Peyer's patch (tissue), 4 donors: ENCODE measurements around the gene MTMR11. TPM values are rescaled to one million over a fixed set of nuclear protein-coding genes. Genes with fewer than 3 reads are reported as not detected.

ENCODE experiments used
- DNase-seq, 3 donors: peaks; one replicate each; pipeline ENCODE4 v3.0.0-alpha.2; 2017 to 2019
- H3K27ac ChIP-seq, 4 donors: fragments of 200-600 bp; sonication (generic); one replicate each; pipeline ENCODE4 v1.5.1; 2016 to 2019
- H3K27me3 ChIP-seq, 2 donors: fragments of 200-600 bp; sonication (generic); one replicate each; pipeline ENCODE4 v1.5.1; 2019
- H3K36me3 ChIP-seq, 3 donors: fragments of 200-600 bp; sonication (generic); one replicate each; pipeline ENCODE4 v1.5.1; 2016 to 2019
- H3K4me1 ChIP-seq, 4 donors: fragments of 200-600 bp; sonication (generic); one replicate each; pipeline ENCODE4 v1.5.1; 2016 to 2019
- H3K4me3 ChIP-seq, 4 donors: fragments of 200-600 bp; sonication (generic); 1 replicate in 3 of 4; 2 replicates in 1 of 4; pipeline ENCODE4 v1.5.1; 2016 to 2019; ENCODE audit warnings: mild to moderate bottlenecking in 1 of 4
- H3K9me3 ChIP-seq, 4 donors: fragments of 200-600 bp; sonication (generic); one replicate each; pipeline ENCODE4 v1.5.1; 2016 to 2019; ENCODE audit warnings: mild to moderate bottlenecking in 1 of 4
- POLR2A ChIP-seq, 2 donors: fragments of 450-650 bp; IDR thresholded peaks; one replicate each; pipeline ENCODE4 v1.5.1; 2017; ENCODE audit warnings: antibody characterized with exemption in 2 of 2, mild to moderate bottlenecking in 2 of 2, moderate library complexity in 2 of 2
- total RNA-seq, 4 donors: library from RNA; depleted of rRNA; stranded (reverse); fragments of >200 nt; gene quantifications; one replicate each; pipeline ENCODE4 v1.1.0, GENCODE V29; 2016
- TF ChIP-seq, protein P1 (sequence below), 6 experiments: fragments of 450-650 bp in 4 of 6; fragments of 200-600 bp in 2 of 6; sonication (generic) in 1 of 6; IDR thresholded peaks; one replicate each; pipeline ENCODE4 v1.5.1; 2017 to 2019; ENCODE audit warnings: antibody characterized with exemption in 6 of 6, mild to moderate bottlenecking in 3 of 6, moderate library complexity in 1 of 6

Gene MTMR11
- total RNA-seq, 4 donors from 2014 or later: 47.9 to 210 (median 175) TPM

DNA sequence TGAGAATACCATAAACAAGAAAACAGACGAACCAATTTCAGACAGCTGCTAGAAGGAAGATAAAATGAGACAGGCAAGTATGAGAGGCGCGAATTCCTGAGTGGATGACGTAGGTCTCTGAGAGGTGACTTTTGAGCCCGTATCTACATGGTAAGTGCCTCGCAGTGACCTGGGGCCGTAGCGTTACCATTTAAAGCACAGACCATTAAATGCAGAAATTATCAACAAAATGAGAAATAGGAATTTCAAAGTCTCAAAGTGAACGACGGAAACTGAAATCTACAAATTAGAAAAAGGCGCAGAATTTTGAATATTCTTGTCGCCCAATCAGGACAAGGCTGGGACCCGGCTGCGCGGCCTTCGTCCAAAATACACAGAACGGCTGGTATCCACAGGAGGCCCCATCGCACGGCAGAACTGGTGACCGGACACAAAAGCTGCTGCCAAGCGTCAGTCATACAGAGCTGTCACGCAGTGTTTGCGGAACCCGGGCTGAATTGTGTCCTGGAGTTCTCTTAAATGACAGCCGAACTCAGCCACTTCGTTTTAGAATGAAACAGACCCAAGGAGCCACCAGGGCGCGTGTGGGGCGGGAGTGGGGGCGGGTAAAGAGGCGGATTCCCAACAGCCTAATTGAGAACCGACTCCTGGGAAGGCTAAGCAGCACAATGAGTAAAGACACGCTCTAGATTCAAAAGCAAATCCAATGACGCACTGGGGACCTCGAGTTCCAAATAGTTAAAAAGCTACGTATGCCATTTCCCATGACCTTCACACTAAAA is 51.1 kb downstream of the MTMR11 start:
- Histone ChIP-seq H3K27me3 (no peaks in the 10 kb centered on the region), H3K36me3 (no peaks in the 10 kb centered on the region), H3K4me1 (peaks cover 0 to 10% (median 0%) of the 10 kb centered on the region in 4 donors), H3K4me3 (peak overlapping the region; percentile 61 to 73 (median 70)), H3K9me3 (no peaks in the 10 kb centered on the region), H3K27ac (peak overlapping the region; percentile 97 to 100 (median 98))
- DNase-seq: peak; percentile 73 to 91 (median 83)
- TF ChIP-seq, protein P1, sequence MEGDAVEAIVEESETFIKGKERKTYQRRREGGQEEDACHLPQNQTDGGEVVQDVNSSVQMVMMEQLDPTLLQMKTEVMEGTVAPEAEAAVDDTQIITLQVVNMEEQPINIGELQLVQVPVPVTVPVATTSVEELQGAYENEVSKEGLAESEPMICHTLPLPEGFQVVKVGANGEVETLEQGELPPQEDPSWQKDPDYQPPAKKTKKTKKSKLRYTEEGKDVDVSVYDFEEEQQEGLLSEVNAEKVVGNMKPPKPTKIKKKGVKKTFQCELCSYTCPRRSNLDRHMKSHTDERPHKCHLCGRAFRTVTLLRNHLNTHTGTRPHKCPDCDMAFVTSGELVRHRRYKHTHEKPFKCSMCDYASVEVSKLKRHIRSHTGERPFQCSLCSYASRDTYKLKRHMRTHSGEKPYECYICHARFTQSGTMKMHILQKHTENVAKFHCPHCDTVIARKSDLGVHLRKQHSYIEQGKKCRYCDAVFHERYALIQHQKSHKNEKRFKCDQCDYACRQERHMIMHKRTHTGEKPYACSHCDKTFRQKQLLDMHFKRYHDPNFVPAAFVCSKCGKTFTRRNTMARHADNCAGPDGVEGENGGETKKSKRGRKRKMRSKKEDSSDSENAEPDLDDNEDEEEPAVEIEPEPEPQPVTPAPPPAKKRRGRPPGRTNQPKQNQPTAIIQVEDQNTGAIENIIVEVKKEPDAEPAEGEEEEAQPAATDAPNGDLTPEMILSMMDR (IDR thresholded peaks at IDR 0.05): peak in 3 of 6 experiments; percentile 8 to 18 (median 17)
- TF ChIP-seq POLR2A (IDR thresholded peaks at IDR 0.05): peak; percentile 63 to 66

DNA sequence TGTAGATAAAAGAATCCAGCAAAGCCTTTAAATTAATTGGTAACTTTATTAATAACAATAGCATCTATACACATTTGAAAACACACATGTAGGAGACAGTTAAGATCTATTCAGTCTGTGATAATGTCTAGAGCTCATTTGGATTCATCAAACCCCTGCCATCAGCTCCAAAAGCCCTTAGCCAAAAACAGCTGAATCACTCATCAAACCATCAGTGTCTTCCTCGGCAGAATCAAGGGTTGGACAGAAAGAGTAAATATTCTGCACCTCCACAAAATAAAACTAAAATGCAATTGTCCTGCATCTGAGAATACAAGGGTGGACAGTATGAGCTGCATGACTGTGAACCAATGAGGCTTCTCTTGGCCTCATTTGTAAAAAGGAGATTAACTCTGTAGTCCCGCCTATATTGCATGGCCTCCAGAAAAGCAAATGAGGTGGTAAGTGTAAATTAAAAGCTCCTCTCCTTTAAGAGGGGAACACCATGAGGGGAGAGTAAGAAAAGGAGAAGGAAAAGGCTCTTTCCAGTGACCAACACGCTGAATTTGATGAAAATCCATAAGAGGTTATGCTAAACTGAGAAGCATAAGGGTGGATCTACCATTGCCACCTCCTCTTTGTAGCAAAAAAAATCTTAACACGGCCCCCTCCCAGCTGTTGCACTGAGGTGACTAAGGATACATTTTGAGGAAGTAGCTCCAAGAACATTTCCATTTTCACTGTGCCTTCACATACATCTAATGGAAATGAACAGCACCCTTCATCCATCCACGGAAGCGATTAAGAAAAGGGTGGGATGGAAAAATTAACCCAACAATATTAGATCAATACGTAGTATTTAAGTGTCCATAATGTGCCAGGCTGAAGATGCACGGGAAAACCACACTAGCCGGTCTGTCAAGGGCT is 52.0 kb downstream of the MTMR11 start:
- H3K27ac ChIP-seq: peak overlapping the region; percentile 97 to 100 (median 98)
- TF ChIP-seq, protein P1 (IDR thresholded peaks at IDR 0.05): no peak
- no peak for TF ChIP-seq POLR2A (IDR thresholded peaks at IDR 0.05)
- H3K27me3 ChIP-seq: no peaks in the 10 kb centered on the region

DNA sequence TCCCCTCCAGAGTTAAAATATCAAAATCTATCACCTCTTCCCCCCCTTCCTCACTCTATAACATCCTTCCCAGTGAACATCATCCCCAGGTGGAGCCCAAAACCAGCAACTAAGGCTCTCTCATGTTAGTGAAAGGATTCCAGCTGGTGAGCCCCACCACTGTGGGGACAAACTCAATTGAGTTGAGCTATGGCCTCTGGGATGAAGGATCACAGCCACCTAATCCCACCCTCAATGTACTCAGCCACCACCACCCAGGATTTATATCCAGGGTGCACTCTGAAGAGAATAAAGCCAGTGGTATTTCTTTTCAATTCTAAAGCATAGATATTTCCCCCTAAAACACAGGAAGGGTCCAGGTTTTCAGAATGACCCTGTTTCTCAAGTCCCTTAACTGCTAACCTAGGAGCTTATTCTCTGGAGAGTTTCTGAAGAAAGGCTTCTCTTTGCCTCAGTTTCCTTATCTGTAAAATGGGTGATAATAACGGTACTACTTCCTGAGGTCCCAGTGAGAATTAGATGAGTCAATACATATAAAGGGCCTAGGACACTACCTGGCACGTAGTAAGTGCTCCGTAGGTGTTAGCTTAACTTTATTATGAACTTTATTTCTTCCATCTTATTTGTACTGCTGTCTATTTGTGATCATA is 53.0 kb downstream of the MTMR11 start:
- Histone ChIP-seq H3K4me1 (peaks cover 0 to 10% (median 0%) of the 10 kb centered on the region in 4 donors), H3K27me3 (no peaks in the 10 kb centered on the region), H3K9me3 (no peaks in the 10 kb centered on the region), H3K4me3 (no peak overlapping the region), H3K27ac (no peak overlapping the region), H3K36me3 (no peaks in the 10 kb centered on the region)
- TF ChIP-seq POLR2A (IDR thresholded peaks at IDR 0.05): peak in 1 of 2 donors; percentile 29
- TF ChIP-seq, protein P1 (IDR thresholded peaks at IDR 0.05): no peak
- DNase-seq: peak in 1 of 3 donors; percentile 27

More for the DNA sequence above, 52.0 kb downstream of the MTMR11 start:
- Histone ChIP-seq H3K4me3 (peak overlapping the region; percentile 61 to 73 (median 70)), H3K9me3 (no peaks in the 10 kb centered on the region), H3K36me3 (no peaks in the 10 kb centered on the region), H3K4me1 (peaks cover 0 to 10% (median 0%) of the 10 kb centered on the region in 4 donors)
- peak in 2 of 3 donors; percentile 37 to 50 for DNase-seq

DNA sequence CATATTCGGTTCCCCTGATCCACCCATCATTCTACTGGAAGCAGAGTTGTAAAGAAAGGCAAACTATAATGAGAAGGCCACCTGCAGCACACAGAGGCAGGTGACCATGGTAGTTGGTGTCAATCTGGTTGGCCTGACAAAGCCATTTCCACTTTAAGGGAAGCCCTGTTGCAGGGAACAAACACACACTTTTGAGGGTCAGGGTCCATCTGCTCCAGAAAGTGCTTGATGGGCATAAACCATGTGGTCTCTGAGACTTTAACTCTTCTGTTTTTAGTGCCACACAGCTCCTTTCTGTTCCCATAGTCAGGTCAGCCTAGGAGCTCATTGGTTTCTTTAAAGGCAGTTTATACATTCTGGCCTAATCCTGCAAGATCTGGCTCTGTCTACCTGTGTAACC is 54.8 kb downstream of the MTMR11 start:
- Histone ChIP-seq H3K4me3 (no peak overlapping the region), H3K4me1 (peaks cover 0 to 10% (median 0%) of the 10 kb centered on the region in 4 donors), H3K9me3 (no peaks in the 10 kb centered on the region), H3K27me3 (no peaks in the 10 kb centered on the region), H3K27ac (no peak overlapping the region), H3K36me3 (no peaks in the 10 kb centered on the region)
- TF ChIP-seq, protein P1 (IDR thresholded peaks at IDR 0.05): no peak
- no peak for TF ChIP-seq POLR2A (IDR thresholded peaks at IDR 0.05)
- no peak for DNase-seq

DNA sequence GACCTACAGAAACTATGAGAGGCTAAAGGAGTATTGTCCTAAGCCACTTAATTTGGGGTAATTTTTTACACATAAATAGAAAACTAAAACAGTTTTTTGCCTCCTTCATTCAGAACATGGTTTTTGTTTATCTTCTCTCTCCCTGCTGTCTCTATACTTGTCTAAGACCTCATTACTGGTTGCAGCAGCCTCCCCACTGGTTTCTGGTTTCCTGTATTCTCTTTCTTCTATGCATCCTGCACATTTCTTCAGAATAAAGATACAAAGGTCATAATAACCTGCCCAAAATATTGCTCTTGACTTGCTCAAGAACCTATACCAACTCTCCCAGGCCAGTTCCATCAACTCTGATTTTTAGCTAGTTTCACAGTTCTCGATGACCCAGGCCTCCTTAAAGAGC is 57.1 kb downstream of the MTMR11 start:
- H3K27ac ChIP-seq: peak overlapping the region; percentile 0 to 43 (median 24)
- DNase-seq: peak in 1 of 3 donors; percentile 71
- no peaks in the 10 kb centered on the region for H3K36me3 ChIP-seq

More for the DNA sequence above, 57.1 kb downstream of the MTMR11 start:
- no peaks in the 10 kb centered on the region for H3K27me3 ChIP-seq
- H3K4me3 ChIP-seq: no peak overlapping the region
- TF ChIP-seq POLR2A (IDR thresholded peaks at IDR 0.05): no peak
- TF ChIP-seq, protein P1 (IDR thresholded peaks at IDR 0.05): no peak
- peaks cover 0 to 7% (median 0%) of the 10 kb centered on the region in 4 donors for H3K4me1 ChIP-seq
- H3K9me3 ChIP-seq: no peaks in the 10 kb centered on the region
